GM13977 (cell line): Measurements from ENCODE around the gene SMIM10L2A.
"Not testable (repeated sequence)": the region's sequence is repeated elsewhere in the genome, so short reads cannot be mapped to it uniquely, and the experiment has no call there.

ENCODE experiments used
- DNase-seq: peaks from one replicate; pipeline ENCODE4 v3.0.0; 2012; ENCODE audit warnings: low spot score
- CTCF ChIP-seq: IDR thresholded peaks from 2 replicates; pipeline ENCODE4 v1.5.1; 2012; ENCODE audit warnings: mild to moderate bottlenecking, control low read depth; ENCODE audit not compliant: insufficient read depth; ENCODE audit errors: extremely low read depth, missing control alignments
- in situ Hi-C: fragments of 300-500 bp; cut with MboI; formaldehyde crosslinking; loops from one replicate; pipeline ENCODE4 v1.12.0; 2022; ENCODE audit warnings: low sequenced_read_pairs, low pct_unique_long_range_greater_than_20kb, mixed read lengths, inconsistent platforms; ENCODE audit not compliant: unreplicated experiment

SMIM10L2A gene

GRCh38 chrX:135397652-135398051 lies 24.1 kb upstream of the SMIM10L2A start:
- no peak for DNase-seq
- in situ Hi-C loops = no loop called here
- TF ChIP-seq CTCF = no peak

- in situ Hi-C loops = no loop called here
- TF ChIP-seq CTCF = no peak
- no peak for DNase-seq
Measured at GRCh38 chrX:135403374-135403773, 18.4 kb upstream of the SMIM10L2A start.

GRCh38 chrX:135406428-135406827 lies 15.3 kb upstream of the SMIM10L2A start:
- in situ Hi-C loops, DNase-seq: not testable (repeated sequence)

- in situ Hi-C loops = no loop called here
- DNase-seq = no peak
- TF ChIP-seq CTCF = no peak
Measured at GRCh38 chrX:135408794-135409193, 12.9 kb upstream of the SMIM10L2A start.

- TF ChIP-seq CTCF = no peak
- in situ Hi-C loops = no loop called here
- no peak for DNase-seq
Measured at GRCh38 chrX:135410861-135411627, 10.7 kb upstream of the SMIM10L2A start.

GRCh38 chrX:135411893-135412292 lies 9.9 kb upstream of the SMIM10L2A start:
- in situ Hi-C loops = no loop called here
- TF ChIP-seq CTCF = no peak
- no peak for DNase-seq

- no peak for TF ChIP-seq CTCF
- no peak for DNase-seq
- in situ Hi-C loops = no loop called here
Measured at GRCh38 chrX:135416546-135416945, 5.2 kb upstream of the SMIM10L2A start.
